GM19239 (cell line): ENCODE measurements around the gene C11orf97.
"Not testable (repeated sequence)": the region's sequence is repeated elsewhere in the genome, so short reads cannot be mapped to it uniquely, and the experiment has no call there.

Source experiments
- DNase-seq: peaks from one replicate; pipeline ENCODE4 v3.0.0; 2011; ENCODE audit warnings: low spot score; ENCODE audit not compliant: insufficient read length
- FAIRE-seq: peaks from 2 replicates; lab custom pipeline; 2011; peaks lifted over from hg19 to GRCh38; lab: Jason Lieb, UNC

C11orf97 gene

GRCh38 chr11:94511932-94512781 lies at the start of gene C11orf97:
TSS of gene C11orf97 (plus strand) at chr11:94512461. CDS start at chr11:94512529, 68 bp downstream.
- FAIRE-seq (peak; percentile 90), DNase-seq (peak; percentile 36)

- DNase-seq = no peak
- peak; percentile 71 for FAIRE-seq
Measured at GRCh38 chr11:94469416-94469815, 42.8 kb upstream of the C11orf97 start.

GRCh38 chr11:94472916-94473799 lies 39.1 kb upstream of the C11orf97 start:
- peak; percentile 18 for DNase-seq
- peak; percentile 92 for FAIRE-seq

- FAIRE-seq (no peak), DNase-seq (no peak)
Measured at GRCh38 chr11:94477624-94478023, 34.6 kb upstream of the C11orf97 start.

GRCh38 chr11:94481342-94481741 lies 30.9 kb upstream of the C11orf97 start:
- FAIRE-seq = no peak

GRCh38 chr11:94486068-94486467 lies 26.2 kb upstream of the C11orf97 start:
- DNase-seq (no peak), FAIRE-seq (no peak)

More at GRCh38 chr11:94481342-94481741, 30.9 kb upstream of the C11orf97 start:
- no peak for DNase-seq

- DNase-seq (peak; percentile 65), FAIRE-seq (peak; percentile 100)
Measured at GRCh38 chr11:94493281-94494125, 18.8 kb upstream of the C11orf97 start, which contains the start of the genes ANKRD49 and MRE11. TSS of gene ANKRD49 (plus strand) at chr11:94493984. CDS start at chr11:94496694, 2,710 bp downstream. TSS of gene MRE11 (minus strand) at chr11:94493844. CDS start at chr11:94492801, 1,043 bp downstream.

- DNase-seq = no peak
Measured at GRCh38 chr11:94494126-94494680, 18.1 kb upstream of the C11orf97 start.

GRCh38 chr11:94500181-94500580 lies 12.1 kb upstream of the C11orf97 start:
- DNase-seq = no peak
- FAIRE-seq = no peak

More at GRCh38 chr11:94494126-94494680, 18.1 kb upstream of the C11orf97 start:
- FAIRE-seq = no peak

- FAIRE-seq (no peak), DNase-seq (no peak)
Measured at GRCh38 chr11:94501522-94501921, 10.7 kb upstream of the C11orf97 start.

GRCh38 chr11:94504689-94505293 lies 7.5 kb upstream of the C11orf97 start:
- FAIRE-seq (peak; percentile 72), DNase-seq (no peak)

- DNase-seq, FAIRE-seq: not testable (repeated sequence)
Measured at GRCh38 chr11:94506513-94506912, 5.7 kb upstream of the C11orf97 start.

- DNase-seq (no peak), FAIRE-seq (no peak)
Measured at GRCh38 chr11:94507485-94507884, 4.8 kb upstream of the C11orf97 start.

- peak; percentile 67 for FAIRE-seq
- DNase-seq = no peak
Measured at GRCh38 chr11:94513091-94513490, 830 bp downstream of the C11orf97 start.

GRCh38 chr11:94515398-94515797 lies 3.1 kb downstream of the C11orf97 start:
- no peak for FAIRE-seq
- no peak for DNase-seq

GRCh38 chr11:94516725-94517124 lies 4.5 kb downstream of the C11orf97 start:
- FAIRE-seq = no peak

GRCh38 chr11:94518300-94518699 lies 6.0 kb downstream of the C11orf97 start:
- FAIRE-seq = no peak

More at GRCh38 chr11:94516725-94517124, 4.5 kb downstream of the C11orf97 start:
- DNase-seq = no peak

GRCh38 chr11:94519478-94520084 lies 7.3 kb downstream of the C11orf97 start:
- DNase-seq (no peak), FAIRE-seq (peak; percentile 64)

More at GRCh38 chr11:94518300-94518699, 6.0 kb downstream of the C11orf97 start:
- DNase-seq = no peak
